ENCODE measurements around the gene CCDC122.

Gene CCDC122

GRCh38 chr13:43905435-43906031 is 26.0 kb upstream of the CCDC122 start:
- Histone ChIP-seq H4K20me1 (ENCODE audit: insufficient read depth, low read length) (no peaks in the 10 kb centered on the region), H3K9ac (ENCODE audit: low read depth, low read length) (no peak overlapping the region), H3K27ac (ENCODE audit: low read length) (no peak overlapping the region), H3K4me1 (ENCODE audit: insufficient read depth, low read length) (no peaks in the 10 kb centered on the region), H2AFZ (ENCODE audit: low read depth, low read length) (no peak overlapping the region), H3K36me3 (ENCODE audit: insufficient read depth, low read length) (no peaks in the 10 kb centered on the region), H3K79me2 (ENCODE audit: insufficient read depth, low read length) (no peaks in the 10 kb centered on the region), H3K27me3 (ENCODE audit: insufficient read depth, low read length, poor library complexity) (peaks cover 5% of the 10 kb centered on the region), H3K4me3 (ENCODE audit: low read depth in 1 of 2, low read length in 2 of 2) (no peak overlapping the region), H3K4me2 (ENCODE audit: insufficient read depth, low read length) (no peak overlapping the region), H3K9me3 (ENCODE audit: insufficient read depth, low read length, severe bottlenecking) (no peaks in the 10 kb centered on the region)
- ATAC-seq (ENCODE audit: insufficient read depth, low read depth) (peak; percentile 79), DNase-seq (peak; percentile 42)
- TF ChIP-seq EZH2 (IDR thresholded peaks at IDR 0.05; ENCODE audit: borderline replicate concordance, low read depth, low read length, severe bottlenecking) = no peak
- TF ChIP-seq CTCF (IDR thresholded peaks at IDR 0.05; ENCODE audit: borderline replicate concordance, extremely low read depth, low read length, poor library complexity, severe bottlenecking) = peak; percentile 90

GRCh38 chr13:43895940-43896339 is 16.4 kb upstream of the CCDC122 start:
- H3K9ac ChIP-seq (ENCODE audit: low read depth, low read length) = no peak overlapping the region
- H3K4me1 ChIP-seq (ENCODE audit: insufficient read depth, low read length) = no peaks in the 10 kb centered on the region
- H3K27me3 ChIP-seq (ENCODE audit: insufficient read depth, low read length, poor library complexity) = peaks cover 9% of the 10 kb centered on the region
- H3K9me3 ChIP-seq (ENCODE audit: insufficient read depth, low read length, severe bottlenecking) = no peaks in the 10 kb centered on the region
- no peaks in the 10 kb centered on the region for H4K20me1 ChIP-seq (ENCODE audit: insufficient read depth, low read length)
- H2AFZ ChIP-seq (ENCODE audit: low read depth, low read length) = no peak overlapping the region
- H3K4me3 ChIP-seq (ENCODE audit: low read depth in 1 of 2, low read length in 2 of 2) = no peak overlapping the region
- H3K27ac ChIP-seq (ENCODE audit: low read length) = no peak overlapping the region
- TF ChIP-seq EZH2 (IDR thresholded peaks at IDR 0.05; ENCODE audit: borderline replicate concordance, low read depth, low read length, severe bottlenecking) = no peak
- no peak for TF ChIP-seq CTCF (IDR thresholded peaks at IDR 0.05; ENCODE audit: borderline replicate concordance, extremely low read depth, low read length, poor library complexity, severe bottlenecking)
- H3K79me2 ChIP-seq (ENCODE audit: insufficient read depth, low read length) = no peaks in the 10 kb centered on the region
- ATAC-seq (ENCODE audit: insufficient read depth, low read depth) (no peak), DNase-seq (no peak)
- no peaks in the 10 kb centered on the region for H3K36me3 ChIP-seq (ENCODE audit: insufficient read depth, low read length)
- no peak overlapping the region for H3K4me2 ChIP-seq (ENCODE audit: insufficient read depth, low read length)

GRCh38 chr13:43894438-43894837 is 14.9 kb upstream of the CCDC122 start:
- no peak overlapping the region for H3K4me2 ChIP-seq (ENCODE audit: insufficient read depth, low read length)
- no peaks in the 10 kb centered on the region for H3K36me3 ChIP-seq (ENCODE audit: insufficient read depth, low read length)
- no peak overlapping the region for H3K4me3 ChIP-seq (ENCODE audit: low read depth in 1 of 2, low read length in 2 of 2)
- H2AFZ ChIP-seq (ENCODE audit: low read depth, low read length) = no peak overlapping the region
- H3K27ac ChIP-seq (ENCODE audit: low read length) = no peak overlapping the region
- H3K79me2 ChIP-seq (ENCODE audit: insufficient read depth, low read length) = no peaks in the 10 kb centered on the region
- TF ChIP-seq CTCF (IDR thresholded peaks at IDR 0.05; ENCODE audit: borderline replicate concordance, extremely low read depth, low read length, poor library complexity, severe bottlenecking) (peak; percentile 33), EZH2 (IDR thresholded peaks at IDR 0.05; ENCODE audit: borderline replicate concordance, low read depth, low read length, severe bottlenecking) (no peak)
- peaks cover 13% of the 10 kb centered on the region for H3K27me3 ChIP-seq (ENCODE audit: insufficient read depth, low read length, poor library complexity)
- ATAC-seq (ENCODE audit: insufficient read depth, low read depth) (no peak), DNase-seq (no peak)
- H3K9ac ChIP-seq (ENCODE audit: low read depth, low read length) = no peak overlapping the region
- no peaks in the 10 kb centered on the region for H4K20me1 ChIP-seq (ENCODE audit: insufficient read depth, low read length)
- no peaks in the 10 kb centered on the region for H3K9me3 ChIP-seq (ENCODE audit: insufficient read depth, low read length, severe bottlenecking)
- H3K4me1 ChIP-seq (ENCODE audit: insufficient read depth, low read length) = no peaks in the 10 kb centered on the region

All from DND-41 (cell line).